K562 (cell line): ENCODE results near the gene ATP2A1. TPM values are rescaled to one million over a fixed set of nuclear protein-coding genes. Genes with fewer than 3 reads are reported as not detected.

Experiments
- BCOR ChIP-seq: fragments of 450-650 bp; IDR thresholded peaks from 2 replicates; pipeline ENCODE4 v1.6.1; 2016
- GATA2 ChIP-seq: sonication (generic); formaldehyde crosslinking; IDR thresholded peaks from 2 replicates; pipeline ENCODE4 v1.4.0; 2020; ENCODE audit warnings: mild to moderate bottlenecking, missing genetic modification reagents
- HNRNPLL ChIP-seq: fragments of 200-400 bp; formaldehyde crosslinking; IDR thresholded peaks from 2 replicates; pipeline ENCODE4 v1.6.1; 2017; ENCODE audit warnings: low read length, low read depth, mild to moderate bottlenecking; ENCODE audit not compliant: poor library complexity, severe bottlenecking
- HOXB6 ChIP-seq: fragments of 250-450 bp; sonication (Bioruptor Pico); IDR thresholded peaks from 2 replicates; pipeline ENCODE4 v1.5.1; 2022; ENCODE audit warnings: mild to moderate bottlenecking, borderline replicate concordance
- MAZ ChIP-seq, 2 experiments: fragments of 450-650 bp in 1 of 2; sonication (generic) in 1 of 2; formaldehyde crosslinking; IDR thresholded peaks in 1 of 2; conservative IDR thresholded peaks in 1 of 2; 2 replicates each; pipeline versions ENCODE4 v1.4.0 to v1.5.0; 2020; ENCODE audit warnings: mild to moderate bottlenecking in 1 of 2, missing genetic modification reagents in 1 of 2
- MECOM ChIP-seq: fragments of 250-450 bp; sonication (Bioruptor Pico); IDR thresholded peaks from 2 replicates; pipeline ENCODE4 v1.8.0; 2022; ENCODE audit warnings: inconsistent platforms
- MTF1 ChIP-seq: fragments of 250-450 bp; sonication (Bioruptor Pico); IDR thresholded peaks from 2 replicates; pipeline ENCODE4 v1.9.0; 2021; ENCODE audit warnings: moderate library complexity, mild to moderate bottlenecking, inconsistent platforms, borderline replicate concordance
- MXI1 ChIP-seq: IDR thresholded peaks from 2 replicates; pipeline ENCODE4 v1.6.1; 2011; ENCODE audit warnings: low read depth, mild to moderate bottlenecking, improper control_type of control experiment, low read length
- NFRKB ChIP-seq: fragments of 450-650 bp; IDR thresholded peaks from 2 replicates; pipeline ENCODE4 v1.6.1; 2016; ENCODE audit warnings: low read depth
- OTX1 ChIP-seq: fragments of 450-650 bp; formaldehyde crosslinking; IDR thresholded peaks from 2 replicates; pipeline ENCODE4 v1.4.0; 2022; ENCODE audit warnings: mild to moderate bottlenecking
- SMAD2 ChIP-seq: fragments of 150-350 bp; IDR thresholded peaks from 2 replicates; pipeline ENCODE4 v1.6.1; 2014; ENCODE audit warnings: low read depth, mild to moderate bottlenecking, low read length
- SMAD4 ChIP-seq: fragments of 250-450 bp; sonication (Bioruptor Pico); conservative IDR thresholded peaks from 2 replicates; pipeline ENCODE4 v1.8.0; 2021; ENCODE audit warnings: inconsistent platforms, mild to moderate bottlenecking, moderate library complexity
- SMARCA4 ChIP-seq: fragments of 450-650 bp; IDR thresholded peaks from 2 replicates; pipeline ENCODE4 v1.6.1; 2016
- STAT5A ChIP-seq: IDR thresholded peaks from 2 replicates; pipeline ENCODE4 v1.6.1; 2012; ENCODE audit warnings: low read length, inconsistent platforms, borderline replicate concordance
- TAF9B ChIP-seq: fragments of 450-650 bp; IDR thresholded peaks from 2 replicates; pipeline ENCODE4 v1.6.1; 2018; ENCODE audit warnings: mild to moderate bottlenecking; ENCODE audit not compliant: partially characterized antibody
- TCFL5 ChIP-seq: fragments of 250-450 bp; sonication (Bioruptor Pico); conservative IDR thresholded peaks from 2 replicates; pipeline ENCODE4 v1.6.1; 2021; ENCODE audit warnings: mild to moderate bottlenecking, moderate library complexity, matching md5 sums
- U2AF2 ChIP-seq: fragments of 200-400 bp; formaldehyde crosslinking; optimal IDR thresholded peaks from 2 replicates; pipeline ENCODE3; 2017; ENCODE audit warnings: low read depth, mild to moderate bottlenecking, low read length
- XRCC5 ChIP-seq: fragments of 200-400 bp; formaldehyde crosslinking; IDR thresholded peaks from 2 replicates; pipeline ENCODE4 v1.6.1; 2017; ENCODE audit warnings: low read depth, mild to moderate bottlenecking, low read length
- ZNF124 ChIP-seq: sonication (generic); formaldehyde crosslinking; IDR thresholded peaks from 2 replicates; pipeline ENCODE4 v1.8.1; 2022; ENCODE audit warnings: missing genetic modification reagents
- ZNF311 ChIP-seq: fragments of 250-450 bp; sonication (Bioruptor Pico); IDR thresholded peaks from 2 replicates; pipeline ENCODE4 v1.4.0; 2020; ENCODE audit warnings: mild to moderate bottlenecking, moderate library complexity
- ZNF408 ChIP-seq: fragments of 250-450 bp; sonication (Bioruptor Pico); IDR thresholded peaks from 2 replicates; pipeline ENCODE4 v1.4.0; 2020; ENCODE audit warnings: low read depth, mild to moderate bottlenecking, moderate library complexity
- polyA plus RNA-seq, 8 experiments: library from polyadenylated mRNA; depleted of rRNA in 4 of 8; stranded (reverse) in 5 of 8; unstranded in 3 of 8; fragments of >200 nt; fragmentation: Nextera tagmentation in 2 of 8; fragmentation: Illumina TruSeq in 1 of 8; extraction: Ambion mirVana in 2 of 8; extraction: Trizol in 1 of 8; gene quantifications; 2 replicates each; pipeline versions ENCODE4 v1.2.1 to v1.2.3, GENCODE V29; 2011 to 2014; ENCODE audit warnings: inconsistent platforms in 1 of 8, missing spikeins in 1 of 8
- total RNA-seq, 7 experiments: library from RNA; depleted of rRNA in 6 of 7; stranded (reverse); fragments of >200 nt in 6 of 7; fragmentation: Illumina TruSeq in 2 of 7; extraction: Trizol in 2 of 7; gene quantifications; 2 replicates each; pipeline versions ENCODE4 v1.2.1 to v1.2.3, GENCODE V29; 2011 to 2021; ENCODE audit warnings: low replicate concordance in 1 of 7
- TF ChIP-seq, protein P1 (sequence below): fragments of 250-450 bp; sonication (Bioruptor Pico); IDR thresholded peaks from 2 replicates; pipeline ENCODE4 v1.4.0; 2020
- TF ChIP-seq, protein P2 (sequence below), 2 experiments: fragments of 450-650 bp in 1 of 2; IDR thresholded peaks; 2 replicates each; pipeline ENCODE4 v1.6.1; 2011 to 2017; ENCODE audit warnings: low read depth in 2 of 2, antibody characterized with exemption in 1 of 2, borderline replicate concordance in 1 of 2, low read length in 1 of 2, mild to moderate bottlenecking in 1 of 2, mixed read lengths in 1 of 2; ENCODE audit not compliant: control insufficient read depth in 1 of 2
- TF ChIP-seq, protein P3 (sequence below): fragments of 250-450 bp; sonication (Bioruptor Pico); IDR thresholded peaks from 2 replicates; pipeline ENCODE4 v1.5.1; 2021; ENCODE audit warnings: mild to moderate bottlenecking

The ATP2A1 gene
- total and polyA plus RNA-seq, 9 of the 15 experiments (the other 6 are each of a cell fraction or from before 2014, with no cell fraction given): 0.25 to 2.6 (median 0.65) TPM

DNA sequence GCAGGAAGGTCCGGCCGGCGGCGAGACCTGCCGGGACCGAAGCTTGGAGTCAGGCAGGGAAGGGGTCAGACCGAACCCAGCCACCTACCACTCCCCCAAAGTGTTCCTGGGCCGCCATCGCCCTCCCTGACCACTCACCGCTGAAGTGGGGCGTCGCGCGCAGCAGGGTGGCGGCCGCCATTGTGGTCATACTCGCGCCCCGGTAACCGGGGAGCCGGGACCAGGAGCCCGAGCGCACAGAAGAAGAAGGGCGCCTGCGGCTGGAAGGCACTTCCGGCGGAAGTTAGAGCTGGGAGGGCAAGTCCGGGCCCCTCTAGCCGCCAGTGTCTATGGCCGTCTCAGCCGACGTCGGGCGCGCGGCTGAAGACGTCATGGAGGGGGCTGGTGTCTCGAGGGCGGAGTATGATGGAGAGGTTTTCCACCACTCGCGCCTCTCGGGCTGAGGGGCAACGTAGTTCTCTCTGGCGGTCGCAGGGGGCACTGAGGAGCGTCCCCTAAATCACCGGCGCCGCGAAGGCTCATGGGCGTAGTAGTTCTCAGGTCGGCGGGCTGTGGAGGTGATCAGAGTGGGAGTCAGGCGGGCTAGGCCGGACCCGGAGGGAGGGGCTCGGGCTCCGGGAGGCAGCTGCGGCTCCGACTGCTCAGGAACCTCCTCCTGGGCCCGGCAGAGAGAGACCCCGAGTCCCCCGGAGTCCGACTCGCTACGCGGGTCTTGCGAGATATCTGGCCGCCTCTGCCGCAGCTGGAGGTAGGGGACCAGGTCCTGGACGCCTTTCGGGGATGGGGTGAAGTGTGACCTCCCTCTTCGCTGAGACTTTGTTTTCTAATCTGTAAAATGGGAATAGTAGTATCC lies 32.0 kb upstream of the ATP2A1 start, which contains the start of gene TUFM (continued):
- peak; percentile 59 for TF ChIP-seq TAF9B
- no peak for TF ChIP-seq HOXB6
- TF ChIP-seq ZNF124 (CRISPR knock-in tag): no peak
- TF ChIP-seq, protein P1, sequence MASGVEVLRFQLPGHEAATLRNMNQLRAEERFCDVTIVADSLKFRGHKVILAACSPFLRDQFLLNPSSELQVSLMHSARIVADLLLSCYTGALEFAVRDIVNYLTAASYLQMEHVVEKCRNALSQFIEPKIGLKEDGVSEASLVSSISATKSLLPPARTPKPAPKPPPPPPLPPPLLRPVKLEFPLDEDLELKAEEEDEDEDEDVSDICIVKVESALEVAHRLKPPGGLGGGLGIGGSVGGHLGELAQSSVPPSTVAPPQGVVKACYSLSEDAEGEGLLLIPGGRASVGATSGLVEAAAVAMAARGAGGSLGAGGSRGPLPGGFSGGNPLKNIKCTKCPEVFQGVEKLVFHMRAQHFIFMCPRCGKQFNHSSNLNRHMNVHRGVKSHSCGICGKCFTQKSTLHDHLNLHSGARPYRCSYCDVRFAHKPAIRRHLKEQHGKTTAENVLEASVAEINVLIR: peak; percentile 95
- no peak for TF ChIP-seq OTX1 (CRISPR knock-in tag)
- TF ChIP-seq MXI1: peak; percentile 42; the same call in 1 of the 2 replicates
- no peak for TF ChIP-seq TCFL5 (CRISPR knock-in tag)
- peak; percentile 92 to 99 for TF ChIP-seq MAZ (CRISPR knock-in tag; conservative IDR thresholded peaks at IDR 0.05 in 1 of 2, IDR thresholded peaks at IDR 0.05 in 1 of 2)
- no peak for TF ChIP-seq ZNF408 (CRISPR knock-in tag)
- TF ChIP-seq SMARCA4: no peak
- TF ChIP-seq SMAD2: no peak
- TF ChIP-seq GATA2 (CRISPR knock-in tag): no peak
- TF ChIP-seq BCOR: peak; percentile 99
- no peak for TF ChIP-seq STAT5A
- TF ChIP-seq ZNF311 (CRISPR knock-in tag): no peak
- no peak for TF ChIP-seq MTF1 (CRISPR knock-in tag)
- TF ChIP-seq, protein P2, sequence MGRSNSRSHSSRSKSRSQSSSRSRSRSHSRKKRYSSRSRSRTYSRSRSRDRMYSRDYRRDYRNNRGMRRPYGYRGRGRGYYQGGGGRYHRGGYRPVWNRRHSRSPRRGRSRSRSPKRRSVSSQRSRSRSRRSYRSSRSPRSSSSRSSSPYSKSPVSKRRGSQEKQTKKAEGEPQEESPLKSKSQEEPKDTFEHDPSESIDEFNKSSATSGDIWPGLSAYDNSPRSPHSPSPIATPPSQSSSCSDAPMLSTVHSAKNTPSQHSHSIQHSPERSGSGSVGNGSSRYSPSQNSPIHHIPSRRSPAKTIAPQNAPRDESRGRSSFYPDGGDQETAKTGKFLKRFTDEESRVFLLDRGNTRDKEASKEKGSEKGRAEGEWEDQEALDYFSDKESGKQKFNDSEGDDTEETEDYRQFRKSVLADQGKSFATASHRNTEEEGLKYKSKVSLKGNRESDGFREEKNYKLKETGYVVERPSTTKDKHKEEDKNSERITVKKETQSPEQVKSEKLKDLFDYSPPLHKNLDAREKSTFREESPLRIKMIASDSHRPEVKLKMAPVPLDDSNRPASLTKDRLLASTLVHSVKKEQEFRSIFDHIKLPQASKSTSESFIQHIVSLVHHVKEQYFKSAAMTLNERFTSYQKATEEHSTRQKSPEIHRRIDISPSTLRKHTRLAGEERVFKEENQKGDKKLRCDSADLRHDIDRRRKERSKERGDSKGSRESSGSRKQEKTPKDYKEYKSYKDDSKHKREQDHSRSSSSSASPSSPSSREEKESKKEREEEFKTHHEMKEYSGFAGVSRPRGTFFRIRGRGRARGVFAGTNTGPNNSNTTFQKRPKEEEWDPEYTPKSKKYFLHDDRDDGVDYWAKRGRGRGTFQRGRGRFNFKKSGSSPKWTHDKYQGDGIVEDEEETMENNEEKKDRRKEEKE (IDR thresholded peaks at IDR 0.05; ENCODE audit: borderline replicate concordance in 1 of 2, control insufficient read depth in 1 of 2, low read depth in 2 of 2, low read length in 1 of 2): peak in 1 of 2 experiments; percentile 91; a peak in 2 of 4 replicates
- no peak for TF ChIP-seq U2AF2
- peak; percentile 60 for TF ChIP-seq HNRNPLL
- TF ChIP-seq NFRKB: no peak; the same call in none of the 2 replicates
- TF ChIP-seq, protein P3, sequence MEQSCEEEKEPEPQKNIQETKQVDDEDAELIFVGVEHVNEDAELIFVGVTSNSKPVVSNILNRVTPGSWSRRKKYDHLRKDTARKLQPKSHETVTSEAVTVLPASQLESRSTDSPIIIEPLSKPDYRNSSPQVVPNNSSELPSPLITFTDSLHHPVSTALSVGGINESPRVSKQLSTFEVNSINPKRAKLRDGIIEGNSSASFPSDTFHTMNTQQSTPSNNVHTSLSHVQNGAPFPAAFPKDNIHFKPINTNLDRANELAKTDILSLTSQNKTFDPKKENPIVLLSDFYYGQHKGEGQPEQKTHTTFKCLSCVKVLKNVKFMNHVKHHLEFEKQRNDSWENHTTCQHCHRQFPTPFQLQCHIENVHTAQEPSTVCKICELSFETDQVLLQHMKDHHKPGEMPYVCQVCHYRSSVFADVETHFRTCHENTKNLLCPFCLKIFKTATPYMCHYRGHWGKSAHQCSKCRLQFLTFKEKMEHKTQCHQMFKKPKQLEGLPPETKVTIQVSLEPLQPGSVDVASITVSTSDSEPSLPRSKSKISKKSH (CRISPR knock-in tag): no peak
- TF ChIP-seq XRCC5: peak; percentile 84; the same call in 1 of the 2 replicates
- TF ChIP-seq SMAD4 (CRISPR knock-in tag): peak; percentile 95
- TF ChIP-seq MECOM (CRISPR knock-in tag): no peak
